ENCODE results near the gene ABTB2.

Gene ABTB2

GRCh38 chr11:34311126-34311525 lies 46.7 kb downstream of the ABTB2 start:
- Histone ChIP-seq H3K36me3 (ENCODE audit: control insufficient read depth, insufficient read depth, low read length) (no peaks in the 10 kb centered on the region), H3K9me3 (ENCODE audit: control insufficient read depth, low read length) (no peaks in the 10 kb centered on the region), H3K27me3 (replicated peaks; ENCODE audit: control insufficient read depth, insufficient read depth, low read length, poor library complexity, severe bottlenecking) (no peaks in the 10 kb centered on the region), H3K4me1 (ENCODE audit: control insufficient read depth, insufficient read depth, low read length, poor library complexity, severe bottlenecking) (peaks cover 6% of the 10 kb centered on the region), H3K27ac (ENCODE audit: insufficient read depth, low read length, poor library complexity, severe bottlenecking) (no peak overlapping the region), H3K4me3 (ENCODE audit: insufficient read depth, low read depth, low read length, poor library complexity, severe bottlenecking) (no peak overlapping the region)
- no peak for DNase-seq

DNA sequence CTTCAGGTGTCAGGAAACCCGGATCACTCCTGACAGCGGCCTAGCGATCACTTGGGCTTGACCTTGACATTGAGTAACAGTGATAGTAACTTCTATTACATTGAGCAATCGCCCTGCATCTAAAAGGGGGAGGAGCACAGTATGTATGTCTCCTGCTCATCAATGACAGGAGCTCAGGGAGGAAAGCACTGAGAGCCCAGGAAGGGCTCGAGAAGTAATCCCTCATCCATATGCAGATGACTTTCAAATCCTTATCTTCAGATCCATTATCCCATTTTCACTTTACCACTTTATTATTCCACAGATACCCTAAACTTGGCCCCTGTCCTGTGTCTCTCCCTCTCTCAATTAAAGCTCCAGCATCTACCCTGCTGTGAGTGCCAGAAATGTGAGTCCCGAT lies 47.8 kb downstream of the ABTB2 start:
- Histone ChIP-seq H3K9me3 (ENCODE audit: control insufficient read depth, low read length) (no peaks in the 10 kb centered on the region), H3K27ac (ENCODE audit: insufficient read depth, low read length, poor library complexity, severe bottlenecking) (no peak overlapping the region), H3K27me3 (replicated peaks; ENCODE audit: control insufficient read depth, insufficient read depth, low read length, poor library complexity, severe bottlenecking) (no peaks in the 10 kb centered on the region), H3K4me3 (ENCODE audit: insufficient read depth, low read depth, low read length, poor library complexity, severe bottlenecking) (no peak overlapping the region), H3K36me3 (ENCODE audit: control insufficient read depth, insufficient read depth, low read length) (no peaks in the 10 kb centered on the region), H3K4me1 (ENCODE audit: control insufficient read depth, insufficient read depth, low read length, poor library complexity, severe bottlenecking) (peaks cover 6% of the 10 kb centered on the region)
- no peak for DNase-seq

DNA sequence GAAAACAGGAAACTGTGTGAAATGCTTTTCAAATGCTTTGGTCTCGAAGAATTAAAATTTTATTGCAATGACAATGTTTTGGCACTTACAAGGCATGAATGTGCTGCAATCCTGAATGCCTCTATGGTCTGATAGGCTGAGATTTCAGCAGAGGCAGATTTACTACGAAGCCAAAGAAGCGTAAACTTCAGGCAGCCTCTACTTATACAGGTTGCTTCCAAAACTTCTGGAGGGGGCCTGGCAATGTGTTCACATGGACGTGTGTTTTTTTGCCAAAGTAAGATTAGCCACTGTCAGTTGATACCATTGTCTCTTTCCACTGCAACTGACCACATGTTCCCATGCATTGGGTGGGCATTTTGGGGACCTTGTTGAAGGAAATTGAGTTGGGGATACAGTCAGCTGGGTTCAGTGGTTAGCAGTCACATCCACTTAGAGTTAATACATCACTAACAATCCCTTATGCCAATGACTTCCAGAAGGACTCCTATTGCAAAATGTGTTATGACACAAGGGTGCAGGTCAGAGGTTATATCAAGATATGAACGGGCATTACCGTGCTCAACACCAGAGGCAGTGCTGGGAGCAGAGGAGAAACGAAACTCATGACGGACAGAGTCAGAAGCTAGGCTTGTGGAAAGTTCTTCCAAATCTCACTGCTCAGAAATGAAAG lies 48.8 kb downstream of the ABTB2 start:
- Histone ChIP-seq H3K36me3 (ENCODE audit: control insufficient read depth, insufficient read depth, low read length) (no peaks in the 10 kb centered on the region), H3K4me1 (ENCODE audit: control insufficient read depth, insufficient read depth, low read length, poor library complexity, severe bottlenecking) (peaks cover 6% of the 10 kb centered on the region), H3K4me3 (ENCODE audit: insufficient read depth, low read depth, low read length, poor library complexity, severe bottlenecking) (no peak overlapping the region), H3K27ac (ENCODE audit: insufficient read depth, low read length, poor library complexity, severe bottlenecking) (no peak overlapping the region), H3K27me3 (replicated peaks; ENCODE audit: control insufficient read depth, insufficient read depth, low read length, poor library complexity, severe bottlenecking) (no peaks in the 10 kb centered on the region), H3K9me3 (ENCODE audit: control insufficient read depth, low read length) (no peaks in the 10 kb centered on the region)
- DNase-seq, result no peak

DNA sequence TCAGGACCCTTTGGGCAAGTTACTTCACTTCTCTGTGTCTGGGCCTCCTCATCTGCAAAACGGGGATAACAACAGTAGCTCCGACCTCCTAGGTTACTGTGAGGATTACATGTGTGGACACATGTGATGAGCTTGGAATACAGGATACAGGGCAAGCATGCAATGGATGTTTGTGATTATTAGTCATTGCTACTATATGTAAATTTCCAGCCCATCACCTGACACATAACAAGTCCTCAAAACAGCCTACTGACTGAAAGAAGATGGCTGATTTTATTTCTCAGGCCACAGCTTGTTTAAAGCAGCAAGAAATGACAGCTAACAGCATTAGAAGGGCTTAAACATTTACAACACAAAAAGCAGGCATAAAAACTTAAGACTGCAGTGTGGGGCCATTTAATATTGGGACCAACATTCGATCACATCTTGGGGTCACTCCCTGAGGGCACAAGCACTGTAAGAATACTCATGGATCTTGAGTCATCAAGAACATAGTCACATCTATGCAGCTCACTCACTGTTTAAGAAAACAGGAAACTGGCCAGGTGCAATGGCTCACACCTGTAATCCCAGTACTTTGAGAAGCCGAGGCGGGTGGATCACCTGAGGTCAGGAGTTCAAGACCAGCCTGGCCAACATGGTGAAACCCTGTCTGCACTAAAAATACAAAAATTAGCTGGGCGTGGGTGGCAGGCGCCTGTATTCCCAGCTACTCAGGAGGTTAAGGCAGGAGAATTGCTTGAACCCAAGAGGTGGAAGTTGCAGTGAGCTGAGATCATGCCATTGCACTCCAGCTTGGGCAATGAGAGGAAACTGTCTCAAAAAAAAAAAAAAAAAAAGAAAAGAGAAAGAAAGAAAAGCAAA lies 49.5 kb downstream of the ABTB2 start:
- Histone ChIP-seq H3K4me3 (ENCODE audit: insufficient read depth, low read depth, low read length, poor library complexity, severe bottlenecking) (no peak overlapping the region), H3K27me3 (replicated peaks; ENCODE audit: control insufficient read depth, insufficient read depth, low read length, poor library complexity, severe bottlenecking) (no peaks in the 10 kb centered on the region), H3K4me1 (ENCODE audit: control insufficient read depth, insufficient read depth, low read length, poor library complexity, severe bottlenecking) (peaks cover 5% of the 10 kb centered on the region), H3K27ac (ENCODE audit: insufficient read depth, low read length, poor library complexity, severe bottlenecking) (no peak overlapping the region), H3K36me3 (ENCODE audit: control insufficient read depth, insufficient read depth, low read length) (no peaks in the 10 kb centered on the region), H3K9me3 (ENCODE audit: control insufficient read depth, low read length) (no peaks in the 10 kb centered on the region)
- DNase-seq, result no peak

- H3K27me3 ChIP-seq (replicated peaks; ENCODE audit: control insufficient read depth, insufficient read depth, low read length, poor library complexity, severe bottlenecking), result no peaks in the 10 kb centered on the region
- H3K4me1 ChIP-seq (ENCODE audit: control insufficient read depth, insufficient read depth, low read length, poor library complexity, severe bottlenecking), result no peaks in the 10 kb centered on the region
- no peak overlapping the region for H3K4me3 ChIP-seq (ENCODE audit: insufficient read depth, low read depth, low read length, poor library complexity, severe bottlenecking)
- H3K27ac ChIP-seq (ENCODE audit: insufficient read depth, low read length, poor library complexity, severe bottlenecking), result no peak overlapping the region
- no peaks in the 10 kb centered on the region for H3K9me3 ChIP-seq (ENCODE audit: control insufficient read depth, low read length)
- H3K36me3 ChIP-seq (ENCODE audit: control insufficient read depth, insufficient read depth, low read length), result no peaks in the 10 kb centered on the region
- no peak for DNase-seq
These were observed 52.0 kb downstream of the ABTB2 start for GRCh38 chr11:34305780-34306179.

DNA sequence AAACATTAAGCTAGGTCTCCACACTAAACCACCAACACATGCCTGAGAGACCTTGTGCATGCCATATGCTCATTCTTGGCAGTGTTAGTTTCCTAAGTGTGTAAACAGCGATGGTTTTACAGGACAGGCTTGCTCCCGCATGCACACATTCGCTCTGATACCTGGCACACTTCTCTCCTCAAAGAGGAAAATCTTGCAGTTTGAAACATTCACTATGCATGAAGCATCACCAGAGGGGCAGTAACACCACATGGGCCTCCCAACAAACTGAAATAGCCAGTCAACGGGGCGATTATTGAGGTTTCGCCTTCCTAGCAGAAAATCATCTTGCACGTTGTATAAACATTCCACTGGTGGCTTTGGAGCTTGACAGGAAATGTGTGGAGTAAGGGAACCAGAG lies 52.6 kb downstream of the ABTB2 start:
- H3K27me3 ChIP-seq (replicated peaks; ENCODE audit: control insufficient read depth, insufficient read depth, low read length, poor library complexity, severe bottlenecking), result no peaks in the 10 kb centered on the region
- no peaks in the 10 kb centered on the region for H3K36me3 ChIP-seq (ENCODE audit: control insufficient read depth, insufficient read depth, low read length)
- no peak overlapping the region for H3K27ac ChIP-seq (ENCODE audit: insufficient read depth, low read length, poor library complexity, severe bottlenecking)
- H3K4me3 ChIP-seq (ENCODE audit: insufficient read depth, low read depth, low read length, poor library complexity, severe bottlenecking), result no peak overlapping the region
- DNase-seq, result no peak
- H3K4me1 ChIP-seq (ENCODE audit: control insufficient read depth, insufficient read depth, low read length, poor library complexity, severe bottlenecking), result no peaks in the 10 kb centered on the region
- H3K9me3 ChIP-seq (ENCODE audit: control insufficient read depth, low read length), result no peaks in the 10 kb centered on the region

- H3K27me3 ChIP-seq (replicated peaks; ENCODE audit: control insufficient read depth, insufficient read depth, low read length, poor library complexity, severe bottlenecking), result no peaks in the 10 kb centered on the region
- no peaks in the 10 kb centered on the region for H3K36me3 ChIP-seq (ENCODE audit: control insufficient read depth, insufficient read depth, low read length)
- no peak for DNase-seq
- H3K4me3 ChIP-seq (ENCODE audit: insufficient read depth, low read depth, low read length, poor library complexity, severe bottlenecking), result no peak overlapping the region
- no peaks in the 10 kb centered on the region for H3K4me1 ChIP-seq (ENCODE audit: control insufficient read depth, insufficient read depth, low read length, poor library complexity, severe bottlenecking)
- no peak overlapping the region for H3K27ac ChIP-seq (ENCODE audit: insufficient read depth, low read length, poor library complexity, severe bottlenecking)
- no peaks in the 10 kb centered on the region for H3K9me3 ChIP-seq (ENCODE audit: control insufficient read depth, low read length)
These were observed 54.7 kb downstream of the ABTB2 start for GRCh38 chr11:34303028-34303570.

- no peaks in the 10 kb centered on the region for H3K9me3 ChIP-seq (ENCODE audit: control insufficient read depth, low read length)
- no peaks in the 10 kb centered on the region for H3K36me3 ChIP-seq (ENCODE audit: control insufficient read depth, insufficient read depth, low read length)
- no peaks in the 10 kb centered on the region for H3K27me3 ChIP-seq (replicated peaks; ENCODE audit: control insufficient read depth, insufficient read depth, low read length, poor library complexity, severe bottlenecking)
- H3K4me1 ChIP-seq (ENCODE audit: control insufficient read depth, insufficient read depth, low read length, poor library complexity, severe bottlenecking), result no peaks in the 10 kb centered on the region
- no peak overlapping the region for H3K27ac ChIP-seq (ENCODE audit: insufficient read depth, low read length, poor library complexity, severe bottlenecking)
- DNase-seq, result no peak
- H3K4me3 ChIP-seq (ENCODE audit: insufficient read depth, low read depth, low read length, poor library complexity, severe bottlenecking), result no peak overlapping the region
These were observed 55.5 kb downstream of the ABTB2 start for GRCh38 chr11:34302046-34302921.

DNA sequence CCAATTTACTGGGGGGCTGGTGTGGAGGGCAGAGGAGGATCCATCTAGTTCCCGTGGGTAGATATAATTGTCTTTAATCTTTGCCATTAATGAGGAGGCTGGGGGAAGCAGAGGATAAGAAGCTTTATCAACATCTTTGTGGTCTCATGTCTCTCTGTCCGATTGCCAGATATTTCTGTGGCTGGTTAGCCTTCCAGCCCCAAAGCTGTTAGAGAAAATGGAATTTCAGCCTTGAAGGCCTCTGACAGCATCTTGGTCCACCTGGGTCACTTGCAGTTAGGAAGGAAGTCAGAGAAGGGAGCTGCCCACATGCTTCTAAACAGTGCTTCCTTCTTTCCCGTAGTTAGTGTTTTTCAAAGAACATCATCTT lies 56.9 kb downstream of the ABTB2 start:
- Histone ChIP-seq H3K9me3 (ENCODE audit: control insufficient read depth, low read length) (no peaks in the 10 kb centered on the region), H3K4me3 (ENCODE audit: insufficient read depth, low read depth, low read length, poor library complexity, severe bottlenecking) (no peak overlapping the region), H3K36me3 (ENCODE audit: control insufficient read depth, insufficient read depth, low read length) (no peaks in the 10 kb centered on the region), H3K27ac (ENCODE audit: insufficient read depth, low read length, poor library complexity, severe bottlenecking) (no peak overlapping the region), H3K27me3 (replicated peaks; ENCODE audit: control insufficient read depth, insufficient read depth, low read length, poor library complexity, severe bottlenecking) (no peaks in the 10 kb centered on the region), H3K4me1 (ENCODE audit: control insufficient read depth, insufficient read depth, low read length, poor library complexity, severe bottlenecking) (no peaks in the 10 kb centered on the region)
- DNase-seq, result no peak
